COLO668 (cell line): Measurements from ENCODE around the gene OXLD1.

Source experiments
- DNase-seq: peaks from one replicate; lab custom pipeline; 2025; ENCODE audit not compliant: unreplicated experiment; lab: John Stamatoyannopoulos, UW

Gene OXLD1

GRCh38 chr17:81683584-81684441, 17.4 kb upstream of the OXLD1 start, which contains the start of the genes ARL16 and HGS:
TSS of gene ARL16 (minus strand) at chr17:81683797. CDS start at chr17:81683753, 44 bp downstream.
TSS of gene HGS (plus strand) at chr17:81684011. CDS start at chr17:81684067, 56 bp downstream.
- peak; percentile 97 for DNase-seq

- no peak for DNase-seq
These were observed 16.8 kb upstream of the OXLD1 start for GRCh38 chr17:81683208-81683583.

- DNase-seq = no peak
These were observed 16.3 kb upstream of the OXLD1 start for GRCh38 chr17:81682565-81683207.

- peak; percentile 63 for DNase-seq
These were observed 15.3 kb upstream of the OXLD1 start for GRCh38 chr17:81681672-81682071.

- DNase-seq = peak; percentile 5
These were observed 13.7 kb upstream of the OXLD1 start for GRCh38 chr17:81680150-81680549.

GRCh38 chr17:81676906-81677305, 10.5 kb upstream of the OXLD1 start:
- DNase-seq = no peak

GRCh38 chr17:81675515-81676221, 9.3 kb upstream of the OXLD1 start:
- peak; percentile 7 for DNase-seq

- no peak for DNase-seq
These were observed 7.3 kb upstream of the OXLD1 start for GRCh38 chr17:81673561-81674258.

- DNase-seq = no peak
These were observed 6.5 kb upstream of the OXLD1 start for GRCh38 chr17:81672954-81673353.

- DNase-seq = no peak
These were observed 6.1 kb upstream of the OXLD1 start for GRCh38 chr17:81672504-81672903.

GRCh38 chr17:81667754-81668153, 1.3 kb upstream of the OXLD1 start:
- DNase-seq = no peak

- DNase-seq = peak; percentile 47
These were observed 388 bp downstream of the OXLD1 start for GRCh38 chr17:81666092-81666341.

- DNase-seq = peak; percentile 29
These were observed 957 bp downstream of the OXLD1 start for GRCh38 chr17:81665205-81666091.

GRCh38 chr17:81664051-81664470, 2.3 kb downstream of the OXLD1 start:
- DNase-seq = no peak

- DNase-seq = no peak
These were observed 4.4 kb downstream of the OXLD1 start for GRCh38 chr17:81662002-81662401.

GRCh38 chr17:81660441-81660840, 6.0 kb downstream of the OXLD1 start:
- no peak for DNase-seq

GRCh38 chr17:81659038-81659437, 7.4 kb downstream of the OXLD1 start:
- no peak for DNase-seq

- DNase-seq = no peak
These were observed 9.6 kb downstream of the OXLD1 start for GRCh38 chr17:81656835-81657234.

- no peak for DNase-seq
These were observed 10.2 kb downstream of the OXLD1 start, which contains the start of gene PDE6G for GRCh38 chr17:81656118-81656743. TSS of gene PDE6G (minus strand) at chr17:81656542. CDS start at chr17:81653305, 3,237 bp downstream.
